GM18498 (cell line): ENCODE results near the gene PSMG3.
"Not testable (repeated sequence)": the region's sequence is repeated elsewhere in the genome, so short reads cannot be mapped to it uniquely, and the experiment has no call there.

ENCODE experiments used
- ATAC-seq: cut with Tn5 transposase; IDR thresholded peaks from one replicate; pipeline ENCODE4 v1.9.1; 2021; ENCODE audit warnings: mild to moderate bottlenecking, moderate library complexity; ENCODE audit not compliant: unreplicated experiment

PSMG3 gene

DNA sequence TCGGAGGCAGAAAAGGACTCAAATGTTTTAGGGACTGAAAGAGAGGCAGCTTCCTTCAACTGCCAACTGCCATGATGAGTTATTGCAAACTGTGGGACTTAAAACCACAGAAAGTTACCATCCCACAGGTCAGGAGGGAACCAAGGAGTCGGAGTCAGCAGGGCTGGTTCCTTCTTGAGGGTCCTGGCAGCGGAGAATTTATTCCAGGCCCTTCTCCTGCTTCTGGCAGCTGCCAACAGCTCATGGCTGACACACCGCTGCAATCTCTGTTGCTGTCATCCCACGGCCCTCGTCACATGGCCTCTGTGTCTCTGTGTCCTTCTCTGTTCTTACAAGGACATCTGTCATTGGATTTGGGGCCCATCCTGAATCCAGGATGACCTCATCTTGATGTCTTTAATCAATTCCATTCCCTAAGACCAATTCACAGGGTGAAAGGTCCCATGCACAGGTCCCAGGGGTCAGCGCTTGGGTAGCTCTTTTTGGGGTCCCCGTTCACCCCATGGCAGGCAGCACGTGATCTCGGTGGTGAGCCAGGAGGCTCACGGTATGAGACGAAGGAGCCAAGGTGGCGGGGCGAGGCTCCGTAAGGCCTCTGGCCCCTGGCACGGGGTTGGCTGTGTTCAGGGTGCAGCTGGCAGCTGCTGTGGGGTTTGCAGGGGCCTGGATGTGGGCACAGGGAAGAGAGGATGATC lies 27.4 kb upstream of the PSMG3 start:
- ATAC-seq: no peak

DNA sequence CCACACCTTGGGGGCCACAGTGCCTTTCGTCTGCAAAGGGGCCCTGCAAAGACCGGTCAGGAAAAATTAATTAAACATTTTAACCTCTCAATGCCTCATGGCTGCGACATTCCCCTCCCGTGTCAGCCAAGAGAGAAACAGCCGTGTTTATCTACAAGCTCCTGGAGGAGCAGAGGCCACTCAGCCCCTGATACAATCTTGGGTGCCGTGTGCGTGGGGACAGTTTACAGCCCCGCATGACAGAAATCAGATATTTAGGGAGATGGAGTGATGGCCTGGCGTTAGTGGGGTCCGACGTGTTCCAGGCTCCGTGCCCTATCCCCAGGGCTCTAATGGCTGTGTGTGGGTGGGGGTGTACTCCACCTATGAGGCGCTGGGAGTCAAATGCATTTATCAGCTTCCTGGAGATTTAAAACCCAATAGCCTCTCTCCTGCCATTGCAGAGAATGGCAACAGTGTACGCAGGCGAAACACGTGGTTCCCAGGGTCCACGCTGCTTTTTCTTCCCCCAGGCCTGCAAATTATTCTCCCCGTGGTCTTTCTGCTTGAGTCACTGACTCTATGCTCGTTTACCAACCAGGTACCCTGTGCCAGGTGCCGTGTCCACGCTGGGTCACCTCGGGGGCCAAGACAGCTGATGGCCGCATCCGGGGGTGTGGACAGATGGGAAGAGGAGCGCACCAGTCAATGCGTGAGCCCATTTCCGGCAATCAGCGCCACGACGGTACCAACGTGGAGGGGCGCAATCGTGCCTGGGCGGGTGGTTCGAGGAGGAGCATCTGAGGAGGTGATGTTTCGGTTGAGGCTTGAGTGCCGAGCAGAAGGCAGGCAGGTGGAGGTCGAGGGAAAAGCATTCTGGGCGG lies 26.6 kb upstream of the PSMG3 start:
- no peak for ATAC-seq

DNA sequence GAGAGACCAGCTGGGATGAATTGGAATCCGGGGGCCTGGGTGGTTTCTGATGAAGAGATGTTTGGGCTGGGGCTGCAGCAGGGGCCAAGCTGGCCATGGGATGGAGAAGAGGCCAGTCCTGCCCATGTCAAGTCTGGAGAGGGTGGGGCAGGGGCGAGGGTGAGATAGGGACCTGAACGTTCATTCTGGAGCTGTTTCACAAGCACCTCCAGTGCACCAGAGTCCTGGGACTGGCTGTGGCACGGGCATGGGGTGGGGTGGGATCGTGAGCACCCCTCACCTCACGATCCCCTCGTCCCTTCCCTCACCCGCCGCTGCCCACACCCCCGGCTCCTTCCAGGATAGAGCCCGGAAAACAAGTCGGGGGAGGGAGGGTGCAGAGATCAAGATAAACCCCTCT lies 25.8 kb upstream of the PSMG3 start:
- no peak for ATAC-seq

DNA sequence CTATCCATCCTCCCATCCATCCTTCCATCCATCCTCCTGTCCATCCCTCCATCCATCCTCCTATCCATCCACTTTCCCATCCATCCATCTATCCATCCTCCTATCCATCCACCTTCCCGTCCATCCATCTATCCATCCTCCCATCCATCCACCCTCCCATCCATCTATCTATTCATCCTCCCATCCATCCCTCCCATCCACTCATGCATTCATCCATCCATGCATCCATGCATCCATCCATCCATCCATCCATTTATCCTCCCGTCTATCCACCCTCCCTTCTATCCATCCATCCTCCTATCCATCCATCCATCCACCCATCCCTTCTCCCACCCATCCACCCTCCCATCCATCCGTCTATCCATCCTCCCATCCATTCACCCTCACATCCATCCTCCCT lies 25.2 kb upstream of the PSMG3 start:
- no peak for ATAC-seq

DNA sequence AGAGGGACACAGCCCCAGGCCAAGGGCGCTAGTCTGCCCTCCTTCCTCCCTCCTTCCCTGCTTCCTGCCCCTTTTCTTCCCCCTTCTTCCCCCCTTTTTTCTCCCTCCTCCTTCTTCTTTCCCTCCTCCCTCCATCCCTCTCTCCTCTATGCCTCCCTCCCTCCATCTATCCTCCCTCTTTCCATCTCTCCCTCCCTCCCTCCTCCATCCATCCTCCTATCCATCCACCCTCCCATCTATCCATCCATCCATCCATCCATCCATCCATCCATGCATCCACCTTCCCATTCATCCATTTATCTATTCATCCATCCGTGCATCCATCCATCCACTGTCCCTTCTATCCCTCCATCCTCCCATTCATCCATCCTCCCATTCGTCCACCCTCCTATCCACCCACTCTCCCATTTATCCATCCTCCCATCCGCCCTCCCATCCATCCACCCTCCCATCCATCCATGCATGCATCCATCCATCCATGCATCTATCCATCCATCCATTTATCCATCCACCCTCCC lies 24.1 kb upstream of the PSMG3 start:
- ATAC-seq: no peak

DNA sequence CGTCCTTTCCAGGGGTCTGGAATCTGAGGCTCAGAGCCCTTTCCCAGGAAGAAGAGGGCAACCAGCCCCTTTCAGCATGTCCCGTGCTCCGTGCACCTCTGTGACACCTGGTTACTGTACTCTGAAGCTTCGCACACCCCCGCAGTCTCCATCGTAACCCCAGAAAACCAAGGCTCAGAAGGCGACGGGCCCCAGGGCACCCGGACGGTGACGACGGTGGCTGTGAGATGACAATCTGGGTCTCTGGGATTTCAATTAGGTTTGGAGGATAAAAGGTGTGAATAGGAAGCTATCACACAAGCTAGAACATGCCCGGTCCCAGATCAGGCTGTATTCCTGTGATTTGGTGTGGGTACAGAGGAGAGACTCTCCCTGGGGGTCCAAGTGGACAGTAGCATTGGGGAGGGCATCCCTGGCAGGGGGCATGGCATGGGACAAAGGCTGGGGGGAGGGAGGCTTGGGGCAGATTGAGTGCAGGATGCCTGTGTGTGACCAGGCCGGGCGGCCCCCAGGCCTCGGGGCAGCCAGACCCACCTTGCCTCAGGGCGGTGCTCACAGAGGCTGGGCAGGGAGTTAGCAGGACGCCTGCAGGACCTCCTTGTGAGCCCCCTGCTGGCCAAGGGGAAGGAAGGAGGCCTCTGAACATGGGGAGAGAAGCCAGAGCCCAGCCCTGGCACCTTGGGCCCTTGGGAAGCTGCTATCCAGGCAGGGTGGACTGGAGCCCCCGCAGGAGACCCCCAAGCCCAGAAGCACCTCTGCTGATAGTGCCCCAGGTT lies 23.4 kb upstream of the PSMG3 start:
- no peak for ATAC-seq

DNA sequence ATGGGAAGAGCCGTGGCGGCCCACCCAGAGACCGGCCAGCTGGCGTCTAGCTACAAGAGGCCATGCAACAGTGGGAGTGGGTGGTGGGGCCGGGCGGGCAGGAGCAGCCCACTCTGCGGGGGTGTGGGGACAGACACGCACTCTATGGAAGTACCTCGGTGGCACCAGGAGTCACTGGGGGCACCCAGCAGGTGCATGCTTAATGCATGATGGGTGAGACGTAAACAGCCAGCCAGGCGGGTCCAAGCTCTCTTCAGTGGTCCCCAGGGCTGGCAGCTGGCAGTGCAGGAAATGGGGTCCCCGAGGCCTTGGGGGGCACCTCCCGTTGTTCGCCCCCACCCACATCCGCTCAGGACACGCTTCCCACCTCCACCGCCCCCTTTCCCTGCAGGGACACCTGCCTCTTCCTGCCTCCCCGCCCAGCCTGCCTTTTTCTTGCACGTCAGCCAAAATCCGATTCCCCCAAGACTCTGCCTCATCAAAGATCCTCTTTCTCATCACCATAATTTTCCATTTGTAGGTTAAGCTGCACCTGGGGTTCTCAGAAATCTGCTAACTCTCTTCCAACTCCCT lies 22.6 kb upstream of the PSMG3 start:
- no peak for ATAC-seq

DNA sequence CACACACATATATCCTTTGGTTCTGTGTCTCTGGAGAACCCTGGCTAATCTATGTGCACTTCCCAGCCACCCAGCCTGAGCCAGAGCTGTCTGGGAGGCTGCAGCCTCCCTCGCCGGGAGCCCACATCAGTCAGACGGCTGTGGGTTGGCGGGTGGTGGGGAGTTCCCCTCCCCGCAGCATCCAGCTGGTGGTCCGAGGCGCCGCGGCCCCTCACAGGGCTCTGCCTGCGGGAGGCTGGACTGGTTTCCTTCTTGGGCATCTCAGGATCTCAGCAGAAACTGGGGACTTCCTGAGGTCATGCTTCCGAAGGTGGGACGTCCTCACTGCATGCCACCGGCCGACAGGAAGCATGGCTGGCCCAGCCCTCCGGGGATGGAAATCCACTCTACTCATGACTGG lies 22.0 kb upstream of the PSMG3 start:
- ATAC-seq: no peak

DNA sequence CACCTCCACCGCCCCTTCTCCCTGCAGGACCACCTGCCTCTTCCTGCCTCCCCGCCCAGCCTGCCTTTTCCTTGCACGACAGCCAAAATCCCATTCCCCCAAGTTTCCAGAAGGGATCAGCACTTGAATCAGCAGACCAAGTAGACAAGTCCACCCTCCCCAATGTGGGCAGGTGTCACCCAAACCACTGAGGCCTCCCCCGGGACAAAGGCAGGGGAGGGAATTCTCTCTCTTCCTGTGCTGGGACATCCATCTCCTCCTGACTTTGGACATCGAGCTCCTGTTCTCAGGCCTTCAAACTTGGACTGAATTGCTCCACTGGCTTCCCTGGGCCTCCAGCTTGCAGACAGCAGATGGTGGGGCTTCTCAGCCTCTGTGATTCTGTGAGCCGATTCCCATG lies 21.6 kb upstream of the PSMG3 start:
- ATAC-seq: no peak

DNA sequence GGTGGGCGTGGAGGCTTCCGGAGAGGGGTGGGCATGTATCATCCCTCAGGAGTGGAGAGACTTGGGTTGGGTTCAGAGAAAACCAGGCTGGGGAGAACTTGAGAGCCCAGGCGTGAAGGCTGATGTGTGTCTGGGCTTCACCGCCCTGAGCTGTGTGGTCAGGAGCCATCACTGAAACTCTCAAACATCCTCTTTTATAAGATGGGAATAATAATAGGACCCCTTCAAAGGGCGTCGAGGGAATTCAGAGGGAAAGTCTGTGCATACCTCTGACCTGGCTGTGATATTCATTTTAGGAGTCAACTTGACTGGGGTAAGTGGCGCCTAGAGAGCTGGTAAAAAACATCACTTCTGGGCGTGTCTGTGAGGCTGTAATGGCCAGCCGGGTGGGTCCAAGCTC lies 21.1 kb upstream of the PSMG3 start:
- ATAC-seq: no peak

DNA sequence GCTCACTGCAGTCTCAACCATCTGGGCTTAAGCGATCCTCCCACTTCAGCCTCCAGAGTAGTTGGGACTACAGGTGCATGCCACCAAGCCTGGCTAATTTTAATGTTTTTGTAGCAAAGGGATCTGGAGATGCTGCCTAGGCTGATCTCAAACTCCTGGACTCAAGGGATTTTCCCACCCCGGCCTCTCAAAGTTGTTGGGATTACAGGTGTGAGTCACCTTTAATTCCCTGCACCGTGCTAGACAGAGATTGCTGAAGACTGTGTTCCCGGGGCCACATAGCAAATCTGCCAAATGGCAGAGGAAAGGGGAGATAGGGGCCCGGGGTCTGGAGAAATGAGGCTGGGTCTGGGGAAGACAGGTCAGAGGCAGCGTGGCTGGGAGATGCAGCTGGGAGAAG lies 20.6 kb upstream of the PSMG3 start:
- ATAC-seq: no peak

DNA sequence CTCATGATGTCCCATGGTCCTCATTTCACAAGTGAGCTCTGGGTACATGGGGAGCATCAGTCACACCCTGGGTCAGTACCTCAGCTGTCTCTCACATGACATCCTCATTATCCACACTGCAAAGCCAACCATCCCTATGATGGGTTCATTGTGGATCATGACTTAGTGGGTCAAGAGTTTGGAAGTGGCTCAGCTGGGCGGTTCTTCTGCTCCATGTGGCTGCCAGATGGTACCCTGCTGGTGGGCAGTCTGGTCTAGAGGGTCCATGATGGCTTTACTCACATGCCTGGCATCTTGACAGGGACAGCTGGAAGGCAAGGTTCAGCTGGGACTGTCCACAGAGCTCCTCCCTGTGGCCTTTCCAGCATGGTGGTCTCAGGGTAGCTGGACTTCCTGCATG lies 19.1 kb upstream of the PSMG3 start:
- ATAC-seq: no peak

DNA sequence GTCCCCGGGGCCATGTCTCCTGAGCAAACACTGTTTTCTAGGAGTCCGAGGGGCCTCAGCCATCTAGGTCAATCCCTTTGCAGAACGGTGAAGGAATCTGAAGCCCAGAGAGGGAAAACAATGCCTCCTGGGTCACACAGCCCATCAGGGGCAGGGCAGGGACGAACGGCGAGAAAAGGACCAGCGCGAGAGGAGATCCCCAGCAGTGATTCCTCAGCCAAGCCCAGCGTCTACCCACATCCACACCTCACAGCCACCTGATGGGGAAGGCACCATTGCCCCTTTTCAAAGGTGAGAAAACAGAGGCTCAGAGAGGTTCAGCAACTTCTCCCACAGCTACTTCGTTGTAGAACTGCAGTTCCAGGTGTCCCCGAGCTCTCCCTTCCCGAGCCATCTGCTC lies 17.9 kb upstream of the PSMG3 start:
- ATAC-seq: no peak

DNA sequence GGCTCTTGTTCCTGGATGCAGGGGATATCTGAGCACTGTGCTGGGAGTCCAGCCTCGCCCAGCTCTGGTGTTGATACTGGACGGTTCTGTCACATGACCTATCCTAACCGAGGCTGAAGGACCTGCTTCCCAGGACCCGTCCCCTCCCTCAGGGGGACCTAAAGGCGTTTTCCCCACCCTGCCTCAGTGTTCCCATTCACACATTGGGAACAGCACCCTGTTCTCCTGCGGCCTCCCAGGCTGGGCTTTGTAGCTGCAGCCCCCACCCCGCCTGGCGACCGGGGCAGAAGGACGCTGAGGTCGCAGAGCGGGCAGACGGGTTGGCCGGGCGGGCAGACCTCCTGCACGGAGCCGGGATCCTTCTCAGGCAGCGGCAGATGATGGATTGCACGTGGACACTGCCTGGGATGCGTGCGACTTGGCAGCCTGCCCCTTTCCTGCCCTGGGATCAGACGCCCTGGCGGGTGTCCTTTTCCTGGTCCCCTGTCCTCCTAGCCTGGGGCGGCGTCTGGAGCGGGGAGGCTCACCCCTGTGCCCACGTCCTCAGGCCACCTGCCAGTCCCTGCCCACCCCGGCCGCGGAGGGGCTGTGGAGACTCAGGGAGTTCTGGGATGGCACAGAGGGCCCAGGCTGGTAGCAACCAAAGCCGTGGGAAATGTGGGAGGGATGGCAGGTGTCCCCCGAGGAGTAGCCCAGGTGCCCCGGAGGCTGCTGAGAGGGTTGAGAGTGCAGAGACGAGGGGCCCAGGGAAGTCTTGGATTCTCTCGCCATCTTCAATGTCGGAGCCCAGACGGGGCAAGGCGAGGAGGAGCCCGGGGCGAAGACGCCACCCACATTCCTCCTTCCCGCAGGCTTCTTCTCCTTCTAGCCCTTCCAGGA lies 17.2 kb upstream of the PSMG3 start:
- ATAC-seq: no peak

DNA sequence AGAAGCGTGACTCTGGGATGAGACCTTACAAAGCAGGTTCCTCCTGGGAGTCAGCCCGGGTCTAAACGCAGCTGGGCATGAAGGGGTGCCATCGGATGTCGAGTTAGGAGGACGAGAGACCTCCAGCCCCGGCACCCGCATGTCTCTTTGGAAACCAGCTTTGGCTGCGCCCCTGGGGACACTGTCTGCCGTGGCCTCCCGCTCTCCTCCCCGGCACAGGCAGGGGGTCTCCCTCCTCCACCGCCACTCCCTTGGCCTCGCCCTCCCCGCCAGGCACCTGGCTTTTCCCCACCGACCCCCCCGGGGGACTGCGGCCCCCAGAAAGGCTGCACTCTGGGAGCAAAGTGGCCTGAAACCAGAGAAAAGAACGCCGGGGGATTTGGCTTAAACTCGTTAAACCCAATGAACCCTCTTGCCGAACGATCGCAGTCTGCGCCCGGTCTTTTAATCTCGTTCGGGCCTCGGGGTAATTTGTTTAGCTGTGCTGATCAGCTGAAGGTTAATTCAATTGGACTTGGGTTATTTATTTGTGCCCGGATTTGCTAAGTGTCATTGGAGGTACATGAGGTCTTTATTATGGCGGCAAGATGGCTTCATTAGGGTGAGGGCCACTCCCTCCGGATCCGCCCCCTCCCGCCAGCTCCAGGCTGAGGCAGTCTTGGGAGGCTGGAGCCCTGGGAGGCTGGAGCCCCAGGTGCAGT lies 16.4 kb upstream of the PSMG3 start:
- no peak for ATAC-seq

DNA sequence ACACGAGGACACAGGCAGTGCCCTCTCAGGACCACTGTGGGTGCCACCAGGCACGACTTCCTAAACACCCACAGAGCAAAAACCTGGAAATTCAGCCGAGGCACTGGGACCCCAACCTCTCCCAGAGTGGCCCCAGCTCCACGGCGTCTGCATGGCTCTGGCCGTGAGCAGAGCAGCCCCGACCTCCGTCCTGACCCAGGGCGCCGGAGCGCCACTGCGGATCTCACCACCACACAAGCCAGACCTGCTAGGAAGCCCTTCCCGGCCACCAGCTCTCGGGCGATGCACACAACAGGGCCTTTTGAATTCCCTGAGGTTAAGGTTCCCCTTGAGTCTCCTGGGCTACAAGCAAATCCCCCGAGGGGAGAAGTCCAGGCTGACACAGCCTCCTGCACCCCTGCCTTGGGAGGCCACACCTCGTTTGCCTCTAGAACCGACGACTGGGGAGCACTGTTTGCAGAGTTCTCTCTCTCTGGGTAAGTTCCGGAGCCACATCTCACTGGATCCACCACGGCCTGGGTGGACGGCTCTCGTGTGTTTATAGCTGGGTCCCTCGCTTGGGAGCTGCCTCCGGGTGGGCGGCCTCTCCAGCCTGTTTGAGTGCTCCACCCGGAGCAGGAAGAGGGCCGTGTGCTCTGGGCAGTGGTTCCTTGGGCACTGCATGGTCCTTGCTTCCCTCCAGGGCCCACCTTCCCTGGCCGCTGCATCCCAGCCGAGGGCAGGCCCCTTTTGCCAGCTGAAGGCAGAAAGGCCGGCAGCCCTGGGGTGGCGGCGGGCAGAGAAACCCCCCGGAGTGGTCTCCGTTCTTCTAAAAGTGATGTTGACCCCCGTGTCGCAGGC lies 15.5 kb upstream of the PSMG3 start:
- ATAC-seq: no peak

DNA sequence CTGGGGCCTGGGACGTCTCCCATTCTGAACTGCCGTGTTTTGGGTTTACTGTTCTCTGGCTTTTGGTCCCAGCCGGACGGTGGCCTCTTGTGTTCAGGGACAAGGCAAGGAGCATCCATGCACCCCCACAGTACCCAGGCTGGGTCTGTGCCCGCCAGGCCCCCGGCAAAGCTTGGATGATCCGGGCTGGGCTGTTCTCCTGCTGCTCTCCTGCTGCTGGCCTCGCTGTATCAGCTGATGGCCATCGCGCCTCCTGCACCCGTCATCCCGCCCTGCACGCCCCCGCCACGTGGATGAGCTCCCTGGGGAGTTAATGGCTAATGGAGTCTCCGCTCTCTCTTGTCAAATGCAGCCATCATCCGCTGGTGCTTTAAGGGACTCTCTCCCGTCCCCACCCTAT lies 14.9 kb upstream of the PSMG3 start:
- ATAC-seq: no peak

DNA sequence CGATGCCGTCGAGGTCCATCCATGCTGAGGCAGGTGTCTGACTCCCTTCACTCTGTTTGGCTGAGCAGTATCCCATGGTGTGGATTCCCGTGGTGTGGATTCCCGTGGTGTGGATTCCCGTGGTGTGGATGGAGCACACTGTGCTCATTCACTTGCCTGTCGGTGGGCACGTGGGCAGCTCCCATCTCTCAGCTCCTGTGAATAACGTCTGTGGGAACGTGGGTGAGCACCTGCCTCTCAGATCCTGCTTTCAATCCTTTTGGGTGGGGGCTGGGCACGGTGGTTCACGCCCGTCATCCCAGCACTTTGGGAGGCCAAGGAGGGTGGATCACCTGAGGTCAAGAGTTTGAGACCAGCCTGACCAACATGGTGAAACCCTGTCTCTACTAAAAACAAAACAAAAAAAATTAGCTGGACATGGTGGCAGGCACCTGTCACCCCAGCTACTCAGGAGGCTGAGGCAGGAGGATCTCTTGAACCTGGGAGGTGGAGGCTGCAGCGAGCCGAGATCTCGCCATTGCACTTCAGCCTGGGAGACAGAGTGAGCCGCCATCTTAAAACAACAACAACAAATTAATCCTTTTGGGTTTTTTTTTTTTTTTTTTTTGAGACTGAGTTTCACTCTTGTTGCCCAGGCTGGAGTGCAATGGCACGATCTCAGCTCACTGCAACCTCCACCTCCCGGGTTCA lies 13.6 kb upstream of the PSMG3 start:
- not testable (repeated sequence) for ATAC-seq
